Measurements from ENCODE around the gene TOR1B.

TOR1B gene

GRCh38 chr9:129781131-129781530 is 21.9 kb upstream of the TOR1B start:
- TF ChIP-seq FOXP2 (optimal IDR thresholded peaks at IDR 0.05; ENCODE audit: borderline replicate concordance, extremely low read depth, extremely low read length, insufficient read depth) (no peak), POLR2AphosphoS5 (IDR thresholded peaks at IDR 0.05; ENCODE audit: low read depth, low read length) (no peak), TAF1 (IDR thresholded peaks at IDR 0.05; ENCODE audit: borderline replicate concordance, insufficient read depth, low read length) (no peak), SIN3A (IDR thresholded peaks at IDR 0.05; ENCODE audit: borderline replicate concordance, insufficient read depth, low read length) (no peak)
- TF ChIP-seq, protein P1, sequence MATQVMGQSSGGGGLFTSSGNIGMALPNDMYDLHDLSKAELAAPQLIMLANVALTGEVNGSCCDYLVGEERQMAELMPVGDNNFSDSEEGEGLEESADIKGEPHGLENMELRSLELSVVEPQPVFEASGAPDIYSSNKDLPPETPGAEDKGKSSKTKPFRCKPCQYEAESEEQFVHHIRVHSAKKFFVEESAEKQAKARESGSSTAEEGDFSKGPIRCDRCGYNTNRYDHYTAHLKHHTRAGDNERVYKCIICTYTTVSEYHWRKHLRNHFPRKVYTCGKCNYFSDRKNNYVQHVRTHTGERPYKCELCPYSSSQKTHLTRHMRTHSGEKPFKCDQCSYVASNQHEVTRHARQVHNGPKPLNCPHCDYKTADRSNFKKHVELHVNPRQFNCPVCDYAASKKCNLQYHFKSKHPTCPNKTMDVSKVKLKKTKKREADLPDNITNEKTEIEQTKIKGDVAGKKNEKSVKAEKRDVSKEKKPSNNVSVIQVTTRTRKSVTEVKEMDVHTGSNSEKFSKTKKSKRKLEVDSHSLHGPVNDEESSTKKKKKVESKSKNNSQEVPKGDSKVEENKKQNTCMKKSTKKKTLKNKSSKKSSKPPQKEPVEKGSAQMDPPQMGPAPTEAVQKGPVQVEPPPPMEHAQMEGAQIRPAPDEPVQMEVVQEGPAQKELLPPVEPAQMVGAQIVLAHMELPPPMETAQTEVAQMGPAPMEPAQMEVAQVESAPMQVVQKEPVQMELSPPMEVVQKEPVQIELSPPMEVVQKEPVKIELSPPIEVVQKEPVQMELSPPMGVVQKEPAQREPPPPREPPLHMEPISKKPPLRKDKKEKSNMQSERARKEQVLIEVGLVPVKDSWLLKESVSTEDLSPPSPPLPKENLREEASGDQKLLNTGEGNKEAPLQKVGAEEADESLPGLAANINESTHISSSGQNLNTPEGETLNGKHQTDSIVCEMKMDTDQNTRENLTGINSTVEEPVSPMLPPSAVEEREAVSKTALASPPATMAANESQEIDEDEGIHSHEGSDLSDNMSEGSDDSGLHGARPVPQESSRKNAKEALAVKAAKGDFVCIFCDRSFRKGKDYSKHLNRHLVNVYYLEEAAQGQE (IDR thresholded peaks at IDR 0.05; ENCODE audit: insufficient read depth in 1 of 2, low read depth in 2 of 2, low read length in 2 of 2), result no peak

DNA sequence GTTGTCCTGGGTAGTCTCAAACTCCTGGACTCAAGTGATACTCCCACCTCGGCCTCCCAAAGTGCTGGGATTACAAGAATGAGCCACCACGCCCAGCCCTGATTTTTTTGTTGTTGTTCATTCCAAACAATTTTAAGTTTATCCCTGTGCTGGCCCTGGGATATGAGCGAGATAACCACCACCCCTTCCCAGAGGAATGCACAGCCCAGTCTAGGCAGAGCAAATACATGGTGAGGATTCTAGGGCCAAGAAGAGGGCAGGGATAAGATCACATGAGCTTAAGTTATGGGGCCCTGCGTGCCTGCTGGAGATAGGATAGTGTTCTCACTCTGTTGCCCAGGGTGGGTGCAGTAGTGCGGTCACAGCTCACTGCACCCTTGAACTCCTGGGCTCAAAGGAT is 21.0 kb upstream of the TOR1B start:
- no peak for TF ChIP-seq POLR2AphosphoS5 (IDR thresholded peaks at IDR 0.05; ENCODE audit: low read depth, low read length)
- TF ChIP-seq FOXP2 (optimal IDR thresholded peaks at IDR 0.05; ENCODE audit: borderline replicate concordance, extremely low read depth, extremely low read length, insufficient read depth), result no peak
- TF ChIP-seq, protein P1 (IDR thresholded peaks at IDR 0.05; ENCODE audit: insufficient read depth in 1 of 2, low read depth in 2 of 2, low read length in 2 of 2), result no peak
- TF ChIP-seq SIN3A (IDR thresholded peaks at IDR 0.05; ENCODE audit: borderline replicate concordance, insufficient read depth, low read length), result no peak
- no peak for TF ChIP-seq TAF1 (IDR thresholded peaks at IDR 0.05; ENCODE audit: borderline replicate concordance, insufficient read depth, low read length)

- TF ChIP-seq, protein P1 (IDR thresholded peaks at IDR 0.05; ENCODE audit: insufficient read depth in 1 of 2, low read depth in 2 of 2, low read length in 2 of 2), result no peak
- TF ChIP-seq POLR2AphosphoS5 (IDR thresholded peaks at IDR 0.05; ENCODE audit: low read depth, low read length) (no peak), TAF1 (IDR thresholded peaks at IDR 0.05; ENCODE audit: borderline replicate concordance, insufficient read depth, low read length) (no peak), FOXP2 (optimal IDR thresholded peaks at IDR 0.05; ENCODE audit: borderline replicate concordance, extremely low read depth, extremely low read length, insufficient read depth) (no peak), SIN3A (IDR thresholded peaks at IDR 0.05; ENCODE audit: borderline replicate concordance, insufficient read depth, low read length) (no peak)
Measured at GRCh38 chr9:129783516-129784361, 19.2 kb upstream of the TOR1B start.

DNA sequence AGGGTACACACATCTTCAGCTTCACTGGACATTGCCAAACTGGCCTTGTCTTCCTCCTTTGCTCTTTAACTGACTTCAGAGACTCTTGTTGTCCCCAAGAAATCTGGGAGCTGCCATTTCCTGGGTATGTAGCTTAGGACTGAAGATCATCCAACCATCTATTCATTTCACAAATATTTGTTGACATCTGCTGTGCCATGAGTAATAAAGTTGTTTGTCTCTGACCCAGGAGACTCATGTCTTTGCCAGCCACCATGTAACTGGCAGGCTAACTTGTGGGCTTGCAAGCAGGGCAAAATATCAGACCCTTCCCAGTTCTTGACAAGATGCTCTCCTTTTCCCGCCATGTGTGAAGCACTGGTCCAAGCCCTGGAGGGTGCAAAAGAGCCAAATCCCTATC is 17.1 kb upstream of the TOR1B start:
- TF ChIP-seq, protein P1 (IDR thresholded peaks at IDR 0.05; ENCODE audit: insufficient read depth in 1 of 2, low read depth in 2 of 2, low read length in 2 of 2), result no peak
- TF ChIP-seq FOXP2 (optimal IDR thresholded peaks at IDR 0.05; ENCODE audit: borderline replicate concordance, extremely low read depth, extremely low read length, insufficient read depth), result no peak
- no peak for TF ChIP-seq SIN3A (IDR thresholded peaks at IDR 0.05; ENCODE audit: borderline replicate concordance, insufficient read depth, low read length)
- no peak for TF ChIP-seq TAF1 (IDR thresholded peaks at IDR 0.05; ENCODE audit: borderline replicate concordance, insufficient read depth, low read length)
- no peak for TF ChIP-seq POLR2AphosphoS5 (IDR thresholded peaks at IDR 0.05; ENCODE audit: low read depth, low read length)
